Medulla oblongata (tissue), 1 donor: ENCODE results near the gene VCX3B.
A peak's percentile ranks its signal among the peaks of the same experiment; 100 is the strongest.
"Not testable (repeated sequence)": the region's sequence is repeated elsewhere in the genome, so short reads cannot be mapped to it uniquely, and the experiment has no call there.

Source experiments
- DNase-seq: peaks from one replicate; pipeline ENCODE4 v3.0.0-alpha.2; 2015; ENCODE audit errors: extremely low spot score

Gene VCX3B

GRCh38 chrX:8464530-8464929 is at the start of gene VCX3B:
Gene VCX3B (plus strand): TSS chrX:8464830. CDS start chrX:8465451, 621 bp downstream.
- not testable (repeated sequence) for DNase-seq

- no peak for DNase-seq
Measured at GRCh38 chrX:8418301-8418700, 46.3 kb upstream of the VCX3B start.

GRCh38 chrX:8424912-8425311 is 39.7 kb upstream of the VCX3B start:
- no peak for DNase-seq

GRCh38 chrX:8429692-8430249 is 34.9 kb upstream of the VCX3B start:
- no peak for DNase-seq

GRCh38 chrX:8430444-8430843 is 34.2 kb upstream of the VCX3B start:
- DNase-seq = no peak

GRCh38 chrX:8432396-8432795 is 32.2 kb upstream of the VCX3B start:
- DNase-seq = no peak

- DNase-seq = no peak
Measured at GRCh38 chrX:8433109-8434062, 31.2 kb upstream of the VCX3B start.

GRCh38 chrX:8447368-8447767 is 17.3 kb upstream of the VCX3B start:
- DNase-seq = no peak

- not testable (repeated sequence) for DNase-seq
Measured at GRCh38 chrX:8452343-8452742, 12.3 kb upstream of the VCX3B start.

- peak; percentile 1 for DNase-seq
Measured at GRCh38 chrX:8453611-8454010, 11.0 kb upstream of the VCX3B start.

GRCh38 chrX:8455557-8455956 is 9.1 kb upstream of the VCX3B start:
- no peak for DNase-seq

- no peak for DNase-seq
Measured at GRCh38 chrX:8462488-8462887, 2.1 kb upstream of the VCX3B start.

- no peak for DNase-seq
Measured at GRCh38 chrX:8484360-8484949, 19.8 kb downstream of the VCX3B start.

GRCh38 chrX:8495036-8495435 is 30.4 kb downstream of the VCX3B start:
- not testable (repeated sequence) for DNase-seq

- no peak for DNase-seq
Measured at GRCh38 chrX:8500203-8500602, 35.6 kb downstream of the VCX3B start.

- not testable (repeated sequence) for DNase-seq
Measured at GRCh38 chrX:8502101-8502500, 37.5 kb downstream of the VCX3B start.

- no peak for DNase-seq
Measured at GRCh38 chrX:8504451-8504850, 39.8 kb downstream of the VCX3B start.
